Lower leg skin (tissue), 4 donors: ENCODE data around the gene GPR68. TPM values are rescaled to one million over a fixed set of nuclear protein-coding genes. Genes with fewer than 3 reads are reported as not detected.
"Not testable (repeated sequence)": the region's sequence is repeated elsewhere in the genome, so short reads cannot be mapped to it uniquely, and the experiment has no call there.

Experiments used
- DNase-seq, 2 donors: peaks; one replicate each; pipeline ENCODE4 v3.0.0-alpha.2; 2019; ENCODE audit warnings: low spot score in 2 of 2
- H3K4me3 ChIP-seq: fragments of 200-600 bp; sonication (generic); 2 replicates; pipeline ENCODE4 v1.5.1; 2017; ENCODE audit warnings: mild to moderate bottlenecking, low read depth; ENCODE audit not compliant: poor library complexity, severe bottlenecking
- CTCF ChIP-seq, 3 donors: fragments of 450-650 bp; IDR thresholded peaks; one replicate each; pipeline ENCODE4 v1.5.1; 2016; ENCODE audit warnings: antibody characterized with exemption in 3 of 3, mild to moderate bottlenecking in 3 of 3, moderate library complexity in 2 of 3
- POLR2A ChIP-seq, 2 donors: fragments of 450-650 bp; IDR thresholded peaks; one replicate each; pipeline ENCODE4 v1.6.1; 2016 to 2017; ENCODE audit warnings: antibody characterized with exemption in 2 of 2, mild to moderate bottlenecking in 1 of 2, moderate library complexity in 1 of 2
- WGBS, 2 donors: methylation state at CpG; one replicate each; pipeline ENCODE4 v1.1.5; 2018; 5-methylcytosine and 5-hydroxymethylcytosine counted together
- intact Hi-C: fragments of 100-400 bp; cut with DNase I; formaldehyde crosslinking; loops from one replicate; pipeline ENCODE4 v1.15.0; 2023; ENCODE audit warnings: low total_unique reads
- total RNA-seq, 4 donors: library from RNA; depleted of rRNA; stranded (reverse); fragments of >200 nt; gene quantifications; one replicate each; pipeline ENCODE4 v1.1.0, GENCODE V29; 2016

The GPR68 gene
- total RNA-seq, 4 donors from 2014 or later: 1.3 to 4.1 (median 3.2) TPM

GRCh38 chr14:91227183-91227628 is 17.3 kb downstream of the GPR68 start:
- DNase-seq: no peak
- WGBS, 2 donors: 65 to 66% methylated on average over 7 of the region's 7 CpGs
- TF ChIP-seq CTCF (IDR thresholded peaks at IDR 0.05): no peak
- no peak for TF ChIP-seq POLR2A (IDR thresholded peaks at IDR 0.05)
- intact Hi-C loops: no loop called here
- no peak overlapping the region for H3K4me3 ChIP-seq

- DNase-seq, H3K4me3 ChIP-seq, intact Hi-C loops: not testable (repeated sequence)
- WGBS, 2 donors: 77 to 84% methylated on average over 4 of the region's 4 CpGs
These were observed 18.1 kb downstream of the GPR68 start for GRCh38 chr14:91226360-91226759.

- intact Hi-C loops: no loop called here
- no peak overlapping the region for H3K4me3 ChIP-seq
- TF ChIP-seq CTCF (IDR thresholded peaks at IDR 0.05): no peak
- TF ChIP-seq POLR2A (IDR thresholded peaks at IDR 0.05): no peak
- WGBS, 2 donors: 91 to 94% methylated on average over 7 of the region's 7 CpGs
- DNase-seq: no peak
These were observed 19.5 kb downstream of the GPR68 start for GRCh38 chr14:91225025-91225424.

- DNase-seq: no peak
- no peak overlapping the region for H3K4me3 ChIP-seq
- intact Hi-C loops: no loop called here
- TF ChIP-seq POLR2A (IDR thresholded peaks at IDR 0.05) (no peak), CTCF (IDR thresholded peaks at IDR 0.05) (no peak)
- WGBS, 2 donors: 67 to 89% methylated on average over 1 of the region's 1 CpG
These were observed 21.3 kb downstream of the GPR68 start for GRCh38 chr14:91223028-91223783.

- H3K4me3 ChIP-seq: no peak overlapping the region
- intact Hi-C loops: no loop called here
- TF ChIP-seq POLR2A (IDR thresholded peaks at IDR 0.05) (no peak), CTCF (IDR thresholded peaks at IDR 0.05) (no peak)
- DNase-seq: no peak
- WGBS, 2 donors: 90 to 97% methylated on average over 1 of the region's 1 CpG
These were observed 23.2 kb downstream of the GPR68 start for GRCh38 chr14:91221270-91221669.

- peak in 1 of 2 donors; percentile 68 for DNase-seq
- WGBS, 2 donors: 27 to 46% methylated on average over 9 of the region's 9 CpGs
- H3K4me3 ChIP-seq: no peak overlapping the region
- intact Hi-C loops: no loop called here
- TF ChIP-seq POLR2A (IDR thresholded peaks at IDR 0.05) (no peak), CTCF (IDR thresholded peaks at IDR 0.05) (no peak)
These were observed 23.9 kb downstream of the GPR68 start for GRCh38 chr14:91220581-91221000.
